OCI-LY3 (cell line): ENCODE results near the gene C19orf73.

Experiments
- EZH2phosphoT487 ChIP-seq: fragments of 200-600 bp; shearing (Covaris generic); IDR thresholded peaks from 2 replicates; pipeline ENCODE4 v1.6.1; 2018; ENCODE audit warnings: antibody characterized with exemption, mixed run types, low read depth
- TF ChIP-seq, protein P1 (sequence below): fragments of 200-600, 300-600 bp; sonication (generic); IDR thresholded peaks from 2 replicates; pipeline ENCODE4 v1.5.1; 2014; ENCODE audit warnings: antibody characterized with exemption, low read length, low read depth

DNA sequence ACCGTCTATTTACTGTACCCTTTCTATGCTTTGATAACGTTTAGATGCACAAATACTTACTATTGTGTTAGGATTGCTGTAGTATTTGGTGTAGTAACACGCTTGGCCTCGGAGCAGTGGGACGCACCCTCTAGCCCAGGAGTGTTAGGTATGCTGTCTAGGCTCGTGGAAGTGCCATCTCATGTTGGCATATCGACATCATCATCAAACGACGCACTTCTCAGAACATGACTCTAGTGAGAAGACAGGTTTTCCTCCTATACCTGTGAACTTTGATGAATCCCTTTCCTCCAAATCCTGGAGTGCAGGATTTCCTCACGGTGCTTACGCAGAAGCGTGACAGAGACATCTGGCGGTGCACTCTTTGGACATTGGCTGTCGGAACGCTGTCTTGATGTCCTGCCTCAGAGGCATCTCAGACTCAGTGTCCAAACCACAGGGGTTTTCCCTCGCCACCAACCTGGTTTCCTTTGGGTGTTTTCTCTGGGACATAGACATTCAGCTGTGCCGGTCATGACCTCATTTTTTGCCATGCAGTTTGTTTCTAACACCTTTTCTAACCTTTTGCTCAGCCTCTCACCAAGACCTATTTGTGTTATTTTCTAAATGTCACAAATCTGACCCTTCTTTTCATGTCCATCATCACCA, 27.4 kb downstream of the C19orf73 start:
- TF ChIP-seq, protein P1, sequence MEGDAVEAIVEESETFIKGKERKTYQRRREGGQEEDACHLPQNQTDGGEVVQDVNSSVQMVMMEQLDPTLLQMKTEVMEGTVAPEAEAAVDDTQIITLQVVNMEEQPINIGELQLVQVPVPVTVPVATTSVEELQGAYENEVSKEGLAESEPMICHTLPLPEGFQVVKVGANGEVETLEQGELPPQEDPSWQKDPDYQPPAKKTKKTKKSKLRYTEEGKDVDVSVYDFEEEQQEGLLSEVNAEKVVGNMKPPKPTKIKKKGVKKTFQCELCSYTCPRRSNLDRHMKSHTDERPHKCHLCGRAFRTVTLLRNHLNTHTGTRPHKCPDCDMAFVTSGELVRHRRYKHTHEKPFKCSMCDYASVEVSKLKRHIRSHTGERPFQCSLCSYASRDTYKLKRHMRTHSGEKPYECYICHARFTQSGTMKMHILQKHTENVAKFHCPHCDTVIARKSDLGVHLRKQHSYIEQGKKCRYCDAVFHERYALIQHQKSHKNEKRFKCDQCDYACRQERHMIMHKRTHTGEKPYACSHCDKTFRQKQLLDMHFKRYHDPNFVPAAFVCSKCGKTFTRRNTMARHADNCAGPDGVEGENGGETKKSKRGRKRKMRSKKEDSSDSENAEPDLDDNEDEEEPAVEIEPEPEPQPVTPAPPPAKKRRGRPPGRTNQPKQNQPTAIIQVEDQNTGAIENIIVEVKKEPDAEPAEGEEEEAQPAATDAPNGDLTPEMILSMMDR = no peak
- TF ChIP-seq EZH2phosphoT487 = no peak
